ENCODE data around the gene MILR1. TPM values are rescaled to one million over a fixed set of nuclear protein-coding genes. Genes with fewer than 3 reads are reported as not detected.
A peak's percentile ranks its signal among the peaks of the same experiment; 100 is the strongest.

Gene MILR1
- total RNA-seq, 4 donors from 2014 or later: 2.9 to 6.6 (median 4.2) TPM

- WGBS: 68% methylated on average over 5 of the region's 5 CpGs
- TF ChIP-seq POLR2AphosphoS5 (IDR thresholded peaks at IDR 0.05): no peak
- TF ChIP-seq, protein P1, sequence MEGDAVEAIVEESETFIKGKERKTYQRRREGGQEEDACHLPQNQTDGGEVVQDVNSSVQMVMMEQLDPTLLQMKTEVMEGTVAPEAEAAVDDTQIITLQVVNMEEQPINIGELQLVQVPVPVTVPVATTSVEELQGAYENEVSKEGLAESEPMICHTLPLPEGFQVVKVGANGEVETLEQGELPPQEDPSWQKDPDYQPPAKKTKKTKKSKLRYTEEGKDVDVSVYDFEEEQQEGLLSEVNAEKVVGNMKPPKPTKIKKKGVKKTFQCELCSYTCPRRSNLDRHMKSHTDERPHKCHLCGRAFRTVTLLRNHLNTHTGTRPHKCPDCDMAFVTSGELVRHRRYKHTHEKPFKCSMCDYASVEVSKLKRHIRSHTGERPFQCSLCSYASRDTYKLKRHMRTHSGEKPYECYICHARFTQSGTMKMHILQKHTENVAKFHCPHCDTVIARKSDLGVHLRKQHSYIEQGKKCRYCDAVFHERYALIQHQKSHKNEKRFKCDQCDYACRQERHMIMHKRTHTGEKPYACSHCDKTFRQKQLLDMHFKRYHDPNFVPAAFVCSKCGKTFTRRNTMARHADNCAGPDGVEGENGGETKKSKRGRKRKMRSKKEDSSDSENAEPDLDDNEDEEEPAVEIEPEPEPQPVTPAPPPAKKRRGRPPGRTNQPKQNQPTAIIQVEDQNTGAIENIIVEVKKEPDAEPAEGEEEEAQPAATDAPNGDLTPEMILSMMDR (IDR thresholded peaks at IDR 0.05): no peak
- peak overlapping the region; percentile 30 to 100 (median 99) for H3K27ac ChIP-seq (replicated peaks in 1 of 4)
- H3K4me3 ChIP-seq: peak overlapping the region in 3 of 4 donors; percentile 77 to 94 (median 91)
- H3K27me3 ChIP-seq: no peaks in the 10 kb centered on the region
- H3K36me3 ChIP-seq: peaks cover 54 to 67% (median 64%) of the 10 kb centered on the region in 4 donors
- peaks cover 49 to 72% (median 67%) of the 10 kb centered on the region in 4 donors for H3K4me1 ChIP-seq
- H3K9me3 ChIP-seq: no peaks in the 10 kb centered on the region
- DNase-seq (ENCODE audit: extremely low spot score): no peak
- intact Hi-C loops (cut with DNase I): loop anchor here (5.0 kb wide), 1 partner anchor 149 kb away; no protein-coding TSS in a partner anchor
These were observed 54.4 kb downstream of the MILR1 start for GRCh38 chr17:64503341-64503740.

- Histone ChIP-seq H3K36me3 (peaks cover 51 to 63% (median 58%) of the 10 kb centered on the region in 4 donors), H3K27ac (replicated peaks in 1 of 4) (peak overlapping the region; percentile 99 to 100 (median 99)), H3K4me3 (peak overlapping the region; percentile 77 to 94 (median 90)), H3K4me1 (peaks cover 55 to 72% (median 70%) of the 10 kb centered on the region in 4 donors), H3K9me3 (no peaks in the 10 kb centered on the region), H3K27me3 (no peaks in the 10 kb centered on the region)
- TF ChIP-seq POLR2A (IDR thresholded peaks at IDR 0.05; ENCODE audit: low read depth) (no peak), EP300 (IDR thresholded peaks at IDR 0.05) (no peak), POLR2AphosphoS5 (IDR thresholded peaks at IDR 0.05) (no peak)
- TF ChIP-seq, protein P1 (IDR thresholded peaks at IDR 0.05): no peak
- no peak for DNase-seq (ENCODE audit: extremely low spot score)
- intact Hi-C loops (cut with DNase I): loop anchor here (5.0 kb wide), 1 partner anchor 148 kb away; no protein-coding TSS in a partner anchor
- WGBS: 25% methylated on average over 7 of the region's 7 CpGs
These were observed 55.2 kb downstream of the MILR1 start for GRCh38 chr17:64503821-64504768.

DNA sequence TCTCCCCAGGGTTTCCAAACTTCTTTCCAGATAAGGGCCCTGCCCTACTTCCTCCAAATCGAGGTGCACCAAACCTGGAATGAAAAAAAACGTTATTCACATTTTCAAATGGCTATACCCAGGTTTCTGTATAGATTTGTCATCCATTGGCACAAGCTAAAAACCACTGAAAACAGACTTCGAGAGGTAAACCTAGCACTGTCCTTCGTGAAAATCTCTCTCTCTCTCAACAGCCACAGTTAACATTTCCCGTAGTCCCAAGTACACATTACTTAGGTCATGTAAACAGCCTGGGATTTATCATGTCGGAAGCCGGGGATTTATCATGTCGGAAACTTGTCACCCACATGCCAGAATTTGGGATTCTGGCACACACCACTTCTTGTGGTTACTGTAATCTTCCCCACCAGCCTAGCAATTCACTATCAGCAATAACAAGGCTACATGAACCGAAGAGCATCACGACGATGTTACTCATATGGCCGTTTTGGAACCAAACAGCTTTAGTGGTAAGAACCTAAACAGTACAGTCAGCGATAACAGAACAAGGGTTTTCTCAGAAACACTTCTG lies 55.9 kb downstream of the MILR1 start:
- peak overlapping the region; percentile 99 to 100 (median 99) for H3K27ac ChIP-seq (replicated peaks in 1 of 4)
- intact Hi-C loops (cut with DNase I): loop anchor here (5.0 kb wide), 1 partner anchor 147 kb away; no protein-coding TSS in a partner anchor
- H3K9me3 ChIP-seq: no peaks in the 10 kb centered on the region
- no peak for DNase-seq (ENCODE audit: extremely low spot score)
- H3K36me3 ChIP-seq: peaks cover 44 to 61% (median 55%) of the 10 kb centered on the region in 4 donors
- TF ChIP-seq EP300 (IDR thresholded peaks at IDR 0.05) (no peak), POLR2A (IDR thresholded peaks at IDR 0.05; ENCODE audit: low read depth) (no peak), POLR2AphosphoS5 (IDR thresholded peaks at IDR 0.05) (no peak)
- TF ChIP-seq, protein P1 (IDR thresholded peaks at IDR 0.05): no peak
- H3K4me3 ChIP-seq: peak overlapping the region; percentile 77 to 94 (median 90)
- peaks cover 61 to 74% (median 71%) of the 10 kb centered on the region in 4 donors for H3K4me1 ChIP-seq
- H3K27me3 ChIP-seq: no peaks in the 10 kb centered on the region
- WGBS: under 1% methylated on average over 13 of the region's 13 CpGs

DNA sequence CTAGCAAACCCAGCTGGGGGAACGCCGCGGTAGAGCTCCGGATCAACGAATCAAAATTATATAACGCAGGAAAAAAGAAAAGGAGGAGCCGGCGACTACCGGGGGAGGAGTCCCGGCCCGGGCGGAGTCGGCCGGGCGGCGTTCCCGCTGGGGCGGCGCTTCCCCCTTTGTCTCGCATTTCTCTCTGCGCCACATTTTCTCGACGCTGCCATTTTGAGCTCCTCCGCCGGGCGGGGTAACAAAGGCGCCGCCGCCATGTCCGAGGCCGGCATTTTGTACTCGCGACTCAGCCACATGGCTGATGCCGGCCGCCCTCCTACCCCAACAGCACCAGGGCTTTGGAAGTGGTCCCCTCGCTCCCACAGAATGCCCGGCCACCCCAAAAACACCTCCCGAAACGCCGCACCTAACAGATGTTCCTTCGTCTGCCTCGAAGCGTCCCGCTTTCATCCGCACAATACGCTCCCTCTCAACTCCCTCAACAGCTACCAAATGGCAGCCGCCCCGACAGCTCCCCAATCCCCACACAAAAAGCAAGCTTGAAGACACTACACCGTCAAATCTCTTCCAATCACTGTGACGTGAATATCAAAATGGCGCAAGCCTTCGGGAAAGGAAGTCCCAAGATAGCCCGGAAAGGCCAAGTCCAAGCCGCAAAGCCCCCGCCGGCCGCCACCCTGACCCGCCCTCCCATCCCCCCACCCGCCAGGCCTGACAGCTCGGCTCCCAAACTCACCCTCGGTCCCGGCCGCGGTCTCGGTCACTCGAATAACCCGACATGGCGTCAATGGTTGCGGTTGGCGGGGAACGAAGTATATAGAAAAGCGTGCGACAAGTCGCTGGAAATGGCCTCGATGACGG lies 56.7 kb downstream of the MILR1 start:
- H3K4me3 ChIP-seq: peak overlapping the region; percentile 77 to 94 (median 90)
- DNase-seq (ENCODE audit: extremely low spot score): peak; percentile 97
- H3K9me3 ChIP-seq: no peaks in the 10 kb centered on the region
- intact Hi-C loops (cut with DNase I): no loop called here
- peaks cover 38 to 61% (median 54%) of the 10 kb centered on the region in 4 donors for H3K36me3 ChIP-seq
- no peaks in the 10 kb centered on the region for H3K27me3 ChIP-seq
- peak overlapping the region; percentile 99 to 100 (median 99) for H3K27ac ChIP-seq (replicated peaks in 1 of 4)
- TF ChIP-seq POLR2A (IDR thresholded peaks at IDR 0.05; ENCODE audit: low read depth): peak; percentile 49
- TF ChIP-seq EP300 (IDR thresholded peaks at IDR 0.05): no peak
- TF ChIP-seq, protein P1 (IDR thresholded peaks at IDR 0.05): no peak
- peak; percentile 89 to 90 for TF ChIP-seq POLR2AphosphoS5 (IDR thresholded peaks at IDR 0.05)
- H3K4me1 ChIP-seq: peaks cover 55 to 75% (median 66%) of the 10 kb centered on the region in 4 donors
- under 1% methylated on average over 55 of the region's 76 CpGs for WGBS
